Osteocyte (in vitro differentiated cells): ENCODE results near the gene TEX9. TPM values are rescaled to one million over a fixed set of nuclear protein-coding genes. Genes with fewer than 3 reads are reported as not detected.

ENCODE experiments used
- DNase-seq: peaks from one replicate; pipeline ENCODE4 v3.0.0; 2021; ENCODE audit warnings: mixed read lengths; ENCODE audit not compliant: unreplicated experiment; ENCODE audit errors: extremely low spot score
- H3K27ac Mint-ChIP-seq: one replicate; pipeline ENCODE4 v1.8.0; 2021; ENCODE audit warnings: mild to moderate bottlenecking, mixed read lengths; ENCODE audit not compliant: unreplicated experiment
- H3K27me3 Mint-ChIP-seq: one replicate; pipeline ENCODE4 v1.8.0; 2021; ENCODE audit warnings: mixed read lengths; ENCODE audit not compliant: unreplicated experiment
- H3K36me3 Mint-ChIP-seq: one replicate; pipeline ENCODE4 v1.8.0; 2021; ENCODE audit warnings: mixed read lengths; ENCODE audit not compliant: unreplicated experiment
- H3K4me1 Mint-ChIP-seq: one replicate; pipeline ENCODE4 v1.8.0; 2021; ENCODE audit warnings: mixed read lengths; ENCODE audit not compliant: unreplicated experiment
- H3K4me3 Mint-ChIP-seq: one replicate; pipeline ENCODE4 v1.8.0; 2021; ENCODE audit warnings: mild to moderate bottlenecking, moderate library complexity, mixed read lengths; ENCODE audit not compliant: unreplicated experiment
- H3K9me3 Mint-ChIP-seq: one replicate; pipeline ENCODE4 v1.8.0; 2021; ENCODE audit warnings: mixed read lengths; ENCODE audit not compliant: unreplicated experiment
- total RNA-seq: library from RNA; stranded (reverse); gene quantifications from 2 replicates; pipeline ENCODE4 v1.2.1, GENCODE V29; 2021
- TF ChIP-seq, protein P1 (sequence below): fragments of 200-600 bp; sonication (generic); IDR thresholded peaks from 2 replicates; pipeline ENCODE4 v1.5.0; 2021; ENCODE audit warnings: antibody characterized with exemption, mild to moderate bottlenecking, moderate library complexity

Gene TEX9
- total RNA-seq, 1 donor from 2014 or later: 2.4 TPM

DNA sequence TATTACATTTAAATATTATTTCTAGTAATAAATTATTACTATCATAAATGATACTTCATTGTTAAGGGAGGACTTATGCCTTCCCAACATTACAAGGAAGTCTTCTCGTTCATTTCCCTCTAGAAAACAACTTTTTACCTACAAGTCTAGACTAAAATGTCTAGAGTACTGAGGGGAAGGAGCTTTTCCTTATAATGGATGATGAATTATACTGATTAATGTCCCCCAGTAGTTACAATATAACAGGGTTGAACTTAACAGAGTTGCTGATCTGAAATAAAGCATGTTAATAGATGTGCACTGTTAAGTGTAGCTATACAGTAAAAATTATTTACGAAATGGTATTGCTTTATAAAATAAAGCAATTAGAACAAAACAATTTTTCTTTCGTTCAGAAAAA lies 102.4 kb downstream of the TEX9 start:
- H3K27me3 Mint-ChIP-seq: peaks cover 34% of the 10 kb centered on the region
- H3K4me3 Mint-ChIP-seq: no peak overlapping the region
- TF ChIP-seq, protein P1, sequence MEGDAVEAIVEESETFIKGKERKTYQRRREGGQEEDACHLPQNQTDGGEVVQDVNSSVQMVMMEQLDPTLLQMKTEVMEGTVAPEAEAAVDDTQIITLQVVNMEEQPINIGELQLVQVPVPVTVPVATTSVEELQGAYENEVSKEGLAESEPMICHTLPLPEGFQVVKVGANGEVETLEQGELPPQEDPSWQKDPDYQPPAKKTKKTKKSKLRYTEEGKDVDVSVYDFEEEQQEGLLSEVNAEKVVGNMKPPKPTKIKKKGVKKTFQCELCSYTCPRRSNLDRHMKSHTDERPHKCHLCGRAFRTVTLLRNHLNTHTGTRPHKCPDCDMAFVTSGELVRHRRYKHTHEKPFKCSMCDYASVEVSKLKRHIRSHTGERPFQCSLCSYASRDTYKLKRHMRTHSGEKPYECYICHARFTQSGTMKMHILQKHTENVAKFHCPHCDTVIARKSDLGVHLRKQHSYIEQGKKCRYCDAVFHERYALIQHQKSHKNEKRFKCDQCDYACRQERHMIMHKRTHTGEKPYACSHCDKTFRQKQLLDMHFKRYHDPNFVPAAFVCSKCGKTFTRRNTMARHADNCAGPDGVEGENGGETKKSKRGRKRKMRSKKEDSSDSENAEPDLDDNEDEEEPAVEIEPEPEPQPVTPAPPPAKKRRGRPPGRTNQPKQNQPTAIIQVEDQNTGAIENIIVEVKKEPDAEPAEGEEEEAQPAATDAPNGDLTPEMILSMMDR: no peak
- H3K27ac Mint-ChIP-seq: no peak overlapping the region
- peaks cover 8% of the 10 kb centered on the region for H3K4me1 Mint-ChIP-seq
- DNase-seq: no peak
- H3K36me3 Mint-ChIP-seq: no peaks in the 10 kb centered on the region
- no peaks in the 10 kb centered on the region for H3K9me3 Mint-ChIP-seq

GRCh38 chr15:56468401-56468800 lies 103.2 kb downstream of the TEX9 start:
- TF ChIP-seq, protein P1: no peak
- Mint-ChIP-seq H3K9me3 (no peaks in the 10 kb centered on the region), H3K36me3 (no peaks in the 10 kb centered on the region), H3K27me3 (peaks cover 42% of the 10 kb centered on the region), H3K27ac (no peak overlapping the region), H3K4me1 (peaks cover 8% of the 10 kb centered on the region), H3K4me3 (peak overlapping the region; percentile 50)
- DNase-seq: no peak

GRCh38 chr15:56469483-56469882 lies 104.3 kb downstream of the TEX9 start:
- no peaks in the 10 kb centered on the region for H3K9me3 Mint-ChIP-seq
- TF ChIP-seq, protein P1: no peak
- no peak overlapping the region for H3K27ac Mint-ChIP-seq
- peaks cover 4% of the 10 kb centered on the region for H3K4me1 Mint-ChIP-seq
- H3K36me3 Mint-ChIP-seq: no peaks in the 10 kb centered on the region
- DNase-seq: no peak
- peaks cover 46% of the 10 kb centered on the region for H3K27me3 Mint-ChIP-seq
- H3K4me3 Mint-ChIP-seq: no peak overlapping the region

GRCh38 chr15:56471440-56472069 lies 106.3 kb downstream of the TEX9 start:
- H3K27me3 Mint-ChIP-seq: peaks cover 52% of the 10 kb centered on the region
- no peaks in the 10 kb centered on the region for H3K4me1 Mint-ChIP-seq
- no peaks in the 10 kb centered on the region for H3K9me3 Mint-ChIP-seq
- no peak for DNase-seq
- no peak overlapping the region for H3K4me3 Mint-ChIP-seq
- no peaks in the 10 kb centered on the region for H3K36me3 Mint-ChIP-seq
- TF ChIP-seq, protein P1: no peak
- H3K27ac Mint-ChIP-seq: no peak overlapping the region

DNA sequence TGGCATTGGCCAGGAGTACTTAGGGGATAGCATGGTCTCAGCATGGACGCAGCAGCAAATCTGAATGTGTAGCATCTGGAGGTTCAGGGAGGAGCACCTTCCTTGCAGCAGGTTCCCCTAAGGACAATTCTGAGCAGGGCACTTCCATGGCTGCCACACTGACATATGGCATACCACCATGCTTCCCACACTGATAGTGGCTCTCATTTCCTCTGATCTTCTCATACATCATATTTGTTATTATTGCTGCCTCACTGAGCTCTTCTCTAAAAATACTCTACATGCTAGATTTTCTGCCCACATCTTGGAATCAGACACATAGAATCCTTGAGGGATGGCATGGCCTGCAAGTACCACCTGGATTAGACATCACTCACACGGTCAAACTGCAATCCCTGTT lies 107.1 kb downstream of the TEX9 start:
- Mint-ChIP-seq H3K27ac (no peak overlapping the region), H3K36me3 (no peaks in the 10 kb centered on the region), H3K4me1 (no peaks in the 10 kb centered on the region), H3K4me3 (no peak overlapping the region), H3K9me3 (no peaks in the 10 kb centered on the region), H3K27me3 (peaks cover 51% of the 10 kb centered on the region)
- TF ChIP-seq, protein P1: no peak
- no peak for DNase-seq
